GM18868 (cell line): ENCODE data around the gene HNF4A.

Experiments used
- ATAC-seq: cut with Tn5 transposase; IDR thresholded peaks from one replicate; pipeline ENCODE4 v1.9.1; 2021; ENCODE audit warnings: mild to moderate bottlenecking, moderate library complexity; ENCODE audit not compliant: unreplicated experiment

The HNF4A gene

DNA sequence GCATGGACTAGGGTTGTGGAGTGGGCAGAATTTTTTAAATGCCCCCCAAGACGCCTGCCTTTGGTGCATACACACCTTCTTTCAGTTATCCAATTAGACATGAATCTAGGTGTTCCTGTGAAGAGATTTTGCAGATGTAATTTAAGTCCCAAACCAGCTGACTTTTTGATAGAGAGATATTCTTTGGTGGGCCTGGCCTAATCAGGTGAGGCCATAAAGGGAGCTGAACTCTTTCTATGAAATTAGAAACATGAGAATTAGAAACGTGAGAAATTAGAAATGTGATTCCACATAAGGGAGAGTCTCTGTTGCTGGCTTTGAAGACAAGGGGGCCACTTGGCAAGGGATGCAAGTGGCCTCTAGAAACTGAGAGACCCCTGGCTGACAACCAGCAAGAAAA, 83.8 kb downstream of the HNF4A start:
- no peak for ATAC-seq

GRCh38 chr20:44442298-44443070, 87.0 kb downstream of the HNF4A start:
- no peak for ATAC-seq

DNA sequence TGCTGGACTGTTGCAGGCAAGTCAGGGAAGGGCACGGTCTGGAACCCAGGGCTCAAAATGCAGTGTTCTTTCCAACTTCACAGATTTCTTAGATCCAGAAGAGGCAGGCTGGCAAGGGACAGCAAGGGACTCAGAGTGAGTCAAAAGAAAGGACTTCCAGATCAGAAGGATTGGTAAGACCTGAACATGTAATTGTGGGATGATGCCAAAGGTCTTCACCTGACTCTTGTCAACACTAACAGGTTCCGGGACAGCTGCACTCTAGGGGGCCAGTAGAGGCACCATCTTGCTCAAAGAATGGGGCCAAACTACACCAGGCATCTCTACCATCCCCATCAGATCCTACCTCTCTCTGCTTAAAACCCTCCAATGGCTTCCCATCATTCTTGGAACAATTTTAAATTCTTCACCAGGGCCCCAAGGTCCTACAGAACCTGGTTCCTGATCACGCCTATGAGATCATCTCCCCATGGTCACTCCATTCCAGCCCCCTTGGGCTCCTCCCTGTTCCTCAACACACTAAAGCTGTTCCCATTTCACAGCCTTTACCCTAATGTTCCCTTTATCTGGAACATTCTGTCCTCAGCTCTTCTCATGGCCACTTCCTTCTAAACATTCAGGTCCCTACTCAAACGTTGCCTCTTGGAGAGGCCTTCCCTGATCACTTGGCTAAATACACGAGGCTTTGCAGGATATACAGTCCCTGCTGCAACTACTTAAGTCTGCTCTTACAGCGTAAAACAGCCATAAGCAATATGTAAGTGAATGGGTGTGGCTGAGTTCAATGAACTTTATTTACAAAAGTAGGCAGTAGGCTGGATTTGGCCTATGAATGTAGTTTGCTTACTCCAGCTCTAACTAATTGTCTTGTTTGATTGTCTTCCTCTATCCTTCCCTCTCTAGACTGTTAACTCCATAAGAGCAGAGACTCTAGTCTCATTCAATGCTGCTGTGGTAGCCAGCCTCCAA, 90.5 kb downstream of the HNF4A start:
- no peak for ATAC-seq

DNA sequence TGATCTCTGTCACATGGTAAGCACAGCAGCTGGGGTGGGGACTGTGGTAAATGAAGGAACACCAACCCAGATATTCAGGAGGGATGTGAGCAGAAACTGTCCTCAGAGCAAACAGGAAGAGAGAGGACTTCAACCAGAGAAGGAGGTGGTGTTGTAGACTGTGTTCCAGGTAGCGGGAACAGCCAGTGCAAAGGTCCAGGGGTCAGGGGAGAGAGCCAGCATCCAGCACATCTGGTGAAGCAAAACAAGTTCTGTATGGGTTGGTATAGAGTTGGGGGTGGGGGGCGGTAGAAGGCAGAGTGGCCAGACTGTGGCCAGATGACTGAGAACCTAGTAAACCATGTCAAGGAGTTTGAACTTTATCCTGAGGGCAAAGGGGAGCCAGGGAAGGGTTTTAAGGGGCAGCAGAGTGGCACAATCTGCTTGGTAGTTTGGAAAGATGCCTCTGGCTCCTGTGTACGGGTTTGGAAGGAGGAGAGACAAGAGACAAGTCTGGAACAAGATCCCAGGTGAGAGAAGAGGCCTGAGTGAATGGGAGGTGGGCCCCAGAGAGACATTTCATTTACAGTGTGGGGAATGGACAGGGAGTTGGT, 92.4 kb downstream of the HNF4A start:
- ATAC-seq = no peak

- no peak for ATAC-seq
Measured at GRCh38 chr20:44448753-44449546, 93.5 kb downstream of the HNF4A start.

GRCh38 chr20:44449864-44450263, 94.4 kb downstream of the HNF4A start:
- no peak for ATAC-seq

DNA sequence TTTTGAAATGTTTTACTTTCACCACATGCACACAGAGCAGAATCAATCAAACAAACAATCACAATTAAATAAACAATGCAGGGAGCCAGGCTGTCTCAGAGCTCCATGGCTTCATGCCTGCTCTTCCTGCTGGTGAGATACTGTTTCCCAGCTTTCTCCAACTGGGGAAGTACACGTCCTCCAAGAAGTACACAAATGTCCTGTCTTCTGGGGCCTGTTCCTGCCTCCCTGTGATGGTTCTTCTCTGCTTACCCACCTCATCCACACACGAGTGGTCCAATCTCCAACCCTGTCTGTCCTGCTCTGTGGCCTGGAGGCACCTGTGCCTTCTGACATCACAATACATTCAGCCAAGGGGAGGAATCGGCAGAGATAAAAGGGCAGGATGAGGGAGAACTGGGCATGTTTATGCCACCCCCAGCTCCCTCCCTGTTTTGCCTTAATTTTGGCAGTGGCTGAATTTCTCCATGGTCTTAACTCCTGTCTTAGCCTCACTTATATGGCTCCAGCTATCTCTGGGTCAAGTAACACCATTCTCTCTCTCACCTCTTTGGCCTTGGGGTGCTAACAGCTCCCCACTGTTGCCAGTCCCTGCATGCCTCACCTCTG, 94.9 kb downstream of the HNF4A start:
- no peak for ATAC-seq

GRCh38 chr20:44450903-44451450, 95.5 kb downstream of the HNF4A start:
- no peak for ATAC-seq

DNA sequence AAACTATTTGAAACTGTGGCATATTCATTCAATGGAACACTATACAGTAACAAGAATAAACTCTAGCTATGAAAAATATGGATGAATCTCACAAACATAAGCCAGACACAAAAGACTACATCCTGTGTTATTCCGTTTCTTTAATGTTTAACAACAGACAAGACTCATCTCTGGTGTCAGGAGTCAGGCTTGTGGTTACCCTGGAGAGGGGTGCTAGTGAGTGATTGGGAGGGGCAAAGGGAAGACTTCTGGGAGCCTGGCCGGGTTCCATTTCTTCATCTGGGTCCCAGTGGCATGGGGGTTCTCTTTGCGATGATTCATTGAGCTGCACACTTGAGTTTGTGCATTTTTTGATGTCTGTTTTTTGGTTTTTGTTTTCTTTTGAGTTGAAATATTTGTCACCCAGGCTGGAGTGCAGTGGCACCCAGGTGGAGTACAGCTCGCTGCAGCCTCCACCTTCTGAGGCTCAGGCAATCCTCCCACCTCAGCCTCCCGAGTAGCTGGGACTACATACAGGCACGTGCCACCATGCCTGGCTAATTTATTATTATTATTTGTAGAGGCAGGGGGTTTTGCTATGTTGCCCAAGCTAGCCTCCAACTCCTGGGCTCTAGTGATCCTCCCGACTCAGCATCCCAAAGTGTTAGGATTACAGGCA, 98.9 kb downstream of the HNF4A start:
- ATAC-seq = no peak

DNA sequence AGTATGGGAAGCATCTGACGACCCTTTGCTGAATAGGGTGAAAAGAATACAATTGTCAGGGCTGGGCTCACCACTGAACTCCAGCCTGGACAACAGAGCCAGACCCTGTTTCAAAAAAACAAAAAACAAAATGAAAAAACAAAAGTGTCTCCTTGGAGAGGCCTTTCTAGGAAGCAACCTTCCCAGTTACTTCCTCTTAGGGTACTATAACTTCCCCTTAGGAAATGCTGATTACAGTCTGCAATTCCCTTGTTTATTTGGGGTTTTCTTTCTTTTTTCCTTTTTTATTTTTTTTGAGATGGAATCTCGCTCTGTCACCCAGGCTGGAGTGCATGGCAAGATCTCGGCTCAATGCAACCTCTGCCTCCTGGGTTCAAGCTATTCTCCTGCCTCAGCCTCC, 99.6 kb downstream of the HNF4A start:
- ATAC-seq = no peak

- no peak for ATAC-seq
Measured at GRCh38 chr20:44456611-44457010, 101.1 kb downstream of the HNF4A start.

DNA sequence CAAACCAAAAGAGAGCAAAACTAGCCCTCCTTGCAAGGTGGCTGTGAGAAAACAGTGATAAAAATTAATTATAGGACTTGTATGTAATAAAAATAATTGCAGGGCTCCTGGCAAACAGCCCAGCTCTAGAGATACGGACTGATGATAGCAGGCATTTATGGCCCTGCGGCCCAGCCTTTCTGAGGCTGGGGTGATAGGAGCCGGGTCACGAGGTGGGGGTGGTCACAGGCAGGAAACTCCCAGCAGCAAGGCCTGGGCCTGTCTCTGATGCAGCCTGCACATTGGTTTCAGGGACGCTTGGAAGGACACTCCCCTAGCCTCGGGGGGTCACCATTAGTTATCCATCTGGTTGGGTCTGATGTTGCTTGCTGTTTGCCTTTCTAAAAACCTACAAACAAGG, 101.5 kb downstream of the HNF4A start:
- ATAC-seq = no peak

DNA sequence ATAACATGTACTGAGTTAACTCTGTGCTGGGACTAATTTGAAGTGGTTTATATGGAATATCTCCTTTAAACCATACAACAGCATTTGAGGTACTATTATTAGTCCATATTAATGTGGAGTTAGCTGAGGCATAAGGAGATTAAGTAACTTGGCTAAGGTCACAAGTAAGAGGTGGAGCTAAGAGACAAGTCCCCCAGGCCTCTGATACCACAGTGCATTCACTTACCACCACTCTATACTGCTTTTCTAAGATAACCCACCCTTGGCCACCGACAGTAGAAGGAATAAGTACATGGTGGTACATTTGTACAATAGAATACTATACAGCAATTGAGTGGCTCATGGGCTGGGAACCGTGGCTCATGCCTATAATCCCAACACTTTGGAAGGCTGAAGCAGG, 103.8 kb downstream of the HNF4A start:
- ATAC-seq = no peak

GRCh38 chr20:44460795-44461141, 105.3 kb downstream of the HNF4A start:
- ATAC-seq = no peak

DNA sequence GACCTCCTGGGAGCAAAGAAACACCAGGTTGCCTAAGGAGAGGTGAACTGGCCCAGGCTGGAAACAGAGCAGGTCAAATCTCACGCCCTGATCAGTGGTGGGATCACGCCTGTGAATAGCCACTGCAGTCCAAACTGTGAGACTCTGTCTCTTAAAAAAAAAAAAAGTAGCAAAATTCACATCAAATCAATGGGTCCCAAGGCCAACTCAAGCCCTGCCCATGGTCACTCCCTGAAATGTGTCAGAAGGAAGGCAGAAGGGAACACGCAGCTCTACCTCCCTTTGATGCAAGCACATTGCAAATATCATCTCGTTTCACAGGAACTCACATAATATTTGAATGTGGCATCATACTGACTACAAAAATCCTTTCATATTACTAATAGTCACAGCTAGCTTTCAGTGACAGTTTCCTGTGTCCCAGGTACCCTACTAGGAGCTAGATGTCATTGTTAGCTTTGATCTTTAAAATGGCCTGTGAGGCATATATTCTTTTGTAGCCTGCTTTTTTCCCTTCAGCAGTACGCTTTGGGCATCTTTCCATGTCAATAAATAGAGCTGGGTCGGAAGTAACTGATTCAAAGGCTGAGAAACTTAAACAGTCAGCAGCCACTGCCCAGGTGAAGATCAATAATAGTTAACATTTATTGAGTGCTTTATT, 105.8 kb downstream of the HNF4A start:
- ATAC-seq = no peak

DNA sequence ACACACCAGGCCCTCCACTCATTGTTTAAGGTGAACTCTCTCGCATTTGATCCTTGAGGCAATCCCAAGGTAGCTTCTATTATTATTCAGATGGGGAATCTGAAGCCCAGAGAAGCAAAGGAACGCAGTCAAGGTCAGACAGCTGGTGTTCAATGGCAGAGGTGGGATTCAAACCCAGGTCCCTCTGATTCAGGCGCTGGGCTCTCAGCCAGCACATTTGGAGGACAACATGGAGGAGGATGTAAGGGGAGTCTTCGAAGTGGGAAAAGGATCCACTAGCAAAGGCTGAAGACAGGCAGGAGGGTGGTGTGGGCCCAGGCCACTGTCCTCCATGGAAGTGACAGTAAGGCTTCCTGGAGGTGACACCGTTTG, 106.3 kb downstream of the HNF4A start:
- ATAC-seq = no peak

GRCh38 chr20:44463466-44463865, 108.0 kb downstream of the HNF4A start:
- ATAC-seq = no peak

GRCh38 chr20:44464514-44464913, 109.0 kb downstream of the HNF4A start:
- ATAC-seq = no peak

DNA sequence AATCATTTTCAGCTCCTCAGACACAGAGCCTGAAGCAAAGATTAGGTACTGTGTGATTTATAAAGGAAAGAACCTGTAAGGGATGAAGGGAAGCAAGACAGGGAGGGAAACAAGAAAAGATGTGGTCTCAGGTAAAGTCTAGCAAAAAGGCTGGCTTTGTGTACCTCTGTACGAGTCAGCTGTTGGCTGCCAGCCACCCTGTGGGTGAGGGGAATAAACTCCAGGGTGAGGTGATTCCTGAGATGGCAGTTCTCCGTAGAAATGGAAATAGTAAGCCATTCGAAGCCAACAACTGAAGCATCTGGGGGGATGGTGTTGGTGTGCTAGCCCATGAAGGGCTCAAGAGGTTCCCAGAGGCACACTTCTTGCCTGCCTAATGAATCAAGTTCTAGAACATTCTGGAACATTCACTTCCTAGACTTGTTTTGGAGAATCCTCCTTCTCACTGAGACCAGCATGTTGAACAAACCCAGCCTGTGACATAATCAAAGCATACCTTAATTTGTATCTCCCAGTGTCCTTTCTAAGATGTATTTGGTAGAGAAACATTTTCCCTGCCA, 109.6 kb downstream of the HNF4A start:
- ATAC-seq = no peak
